Neutrophil (primary cell): Measurements from ENCODE around the gene CYP8B1.

Experiments used
- H3K27ac ChIP-seq: fragments of 200-600 bp; sonication (generic); 2 replicates; pipeline ENCODE4 v1.5.1; 2016; ENCODE audit warnings: mild to moderate bottlenecking, moderate library complexity
- H3K27me3 ChIP-seq: fragments of 200-600 bp; sonication (generic); 2 replicates; pipeline ENCODE4 v1.6.0; 2016; ENCODE audit warnings: mild to moderate bottlenecking
- H3K36me3 ChIP-seq: fragments of 200-600 bp; sonication (generic); 2 replicates; pipeline ENCODE4 v1.5.1; 2017
- H3K4me1 ChIP-seq, 2 experiments: fragments of 200-600 bp in 1 of 2; sonication (generic) in 1 of 2; 1 replicate in 1 of 2; 2 replicates in 1 of 2; pipeline versions ENCODE4 v1.5.1 to v1.6.1; 2013 to 2016; ENCODE audit warnings: low read depth in 1 of 2, low read length in 1 of 2, mild to moderate bottlenecking in 1 of 2, moderate library complexity in 1 of 2; ENCODE audit not compliant: control insufficient read depth in 1 of 2, insufficient read depth in 1 of 2
- H3K4me3 ChIP-seq, 2 experiments: fragments of 200-600 bp in 1 of 2; sonication (generic) in 1 of 2; 1 replicate in 1 of 2; 2 replicates in 1 of 2; pipeline ENCODE4 v1.5.1; 2013 to 2016; ENCODE audit warnings: low read depth in 1 of 2, low read length in 1 of 2, mild to moderate bottlenecking in 1 of 2, moderate library complexity in 1 of 2
- H3K9me3 ChIP-seq: fragments of 200-600 bp; sonication (generic); 2 replicates; pipeline ENCODE4 v1.5.1; 2016
- CTCF ChIP-seq: fragments of 200-600 bp; sonication (generic); IDR thresholded peaks from 2 replicates; pipeline ENCODE4 v1.5.1; 2016; ENCODE audit warnings: antibody characterized with exemption

Gene CYP8B1

GRCh38 chr3:42850263-42850662, 25.4 kb downstream of the CYP8B1 start:
- Histone ChIP-seq H3K9me3 (no peaks in the 10 kb centered on the region), H3K27me3 (no peaks in the 10 kb centered on the region), H3K4me1 (peaks cover 6 to 11% of the 10 kb centered on the region in 2 experiments), H3K4me3 (no peak overlapping the region), H3K36me3 (no peaks in the 10 kb centered on the region), H3K27ac (no peak overlapping the region)
- no peak for TF ChIP-seq CTCF

GRCh38 chr3:42849017-42849416, 26.7 kb downstream of the CYP8B1 start:
- no peak for TF ChIP-seq CTCF
- Histone ChIP-seq H3K4me3 (no peak overlapping the region), H3K27ac (no peak overlapping the region), H3K9me3 (no peaks in the 10 kb centered on the region), H3K36me3 (no peaks in the 10 kb centered on the region), H3K27me3 (no peaks in the 10 kb centered on the region), H3K4me1 (peaks cover 6 to 11% of the 10 kb centered on the region in 2 experiments)

GRCh38 chr3:42847731-42848130, 27.9 kb downstream of the CYP8B1 start:
- Histone ChIP-seq H3K9me3 (no peaks in the 10 kb centered on the region), H3K4me3 (no peak overlapping the region), H3K27ac (peak overlapping the region; percentile 72), H3K27me3 (no peaks in the 10 kb centered on the region), H3K4me1 (peaks cover 6 to 11% of the 10 kb centered on the region in 2 experiments), H3K36me3 (no peaks in the 10 kb centered on the region)
- no peak for TF ChIP-seq CTCF

- TF ChIP-seq CTCF: no peak
- Histone ChIP-seq H3K36me3 (no peaks in the 10 kb centered on the region), H3K27ac (peak overlapping the region; percentile 72), H3K27me3 (no peaks in the 10 kb centered on the region), H3K4me3 (no peak overlapping the region), H3K4me1 (peaks cover 6 to 11% of the 10 kb centered on the region in 2 experiments), H3K9me3 (no peaks in the 10 kb centered on the region)
Measured at GRCh38 chr3:42846685-42847522, 28.8 kb downstream of the CYP8B1 start.

- Histone ChIP-seq H3K36me3 (no peaks in the 10 kb centered on the region), H3K4me1 (peaks cover 6 to 11% of the 10 kb centered on the region in 2 experiments), H3K4me3 (no peak overlapping the region), H3K9me3 (no peaks in the 10 kb centered on the region), H3K27ac (no peak overlapping the region), H3K27me3 (no peaks in the 10 kb centered on the region)
- no peak for TF ChIP-seq CTCF
Measured at GRCh38 chr3:42844815-42845214, 30.9 kb downstream of the CYP8B1 start.
